Pons (tissue), 1 donor: ENCODE measurements around the gene PCDH19.

Experiments used
- DNase-seq: peaks from one replicate; pipeline ENCODE4 v3.0.0-alpha.2; 2016; ENCODE audit warnings: low spot score

Gene PCDH19

DNA sequence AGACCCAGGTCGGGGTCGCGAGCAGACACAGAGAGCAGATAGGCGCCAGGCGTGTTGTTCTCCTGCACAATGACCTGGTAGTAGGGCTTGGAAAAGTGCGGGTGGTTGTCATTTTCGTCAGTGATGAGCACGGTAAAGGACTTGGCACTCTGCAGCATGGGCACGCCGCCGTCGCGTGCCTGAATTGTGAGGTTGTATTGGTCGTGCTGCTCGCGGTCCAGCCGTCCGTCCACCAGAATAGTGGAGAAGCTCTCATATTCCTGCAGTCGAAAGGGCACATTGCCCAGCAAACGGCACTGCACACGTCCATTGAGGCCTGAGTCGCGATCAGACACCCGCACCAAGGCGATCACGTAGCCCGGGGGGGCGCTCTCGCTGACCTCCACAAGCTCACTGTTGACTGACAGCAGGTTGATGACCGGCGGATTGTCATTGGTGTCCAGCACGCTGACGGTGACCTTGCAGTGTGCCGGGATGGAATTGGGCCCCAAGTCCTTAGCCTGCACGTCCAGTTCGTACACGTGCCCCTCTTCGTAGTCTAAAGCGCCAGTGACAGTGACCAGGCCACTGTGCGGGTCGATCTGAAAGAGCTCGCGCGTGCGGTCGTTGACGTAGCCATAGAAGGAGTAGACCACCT, 2.8 kb downstream of the PCDH19 start:
- DNase-seq, result no peak

DNA sequence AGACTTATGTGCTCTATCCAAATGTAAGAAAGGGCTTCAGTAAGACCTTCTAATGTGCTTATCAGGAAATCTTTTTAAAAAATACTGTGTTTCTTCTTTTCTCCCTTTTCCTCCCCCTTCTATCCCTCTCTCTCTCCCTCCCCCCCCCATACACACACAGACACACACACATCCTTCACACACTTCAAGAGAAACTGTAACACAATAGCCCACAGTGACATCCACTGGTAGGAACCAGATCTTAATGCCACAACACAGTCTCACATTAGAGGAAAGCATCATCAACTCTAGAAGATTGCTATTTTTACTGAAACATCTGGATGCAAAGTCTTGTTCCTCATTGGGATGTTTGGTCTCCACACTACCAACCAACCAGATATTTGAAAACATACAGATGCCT, 4.6 kb downstream of the PCDH19 start:
- no peak for DNase-seq

GRCh38 chrX:100404851-100405250, 5.2 kb downstream of the PCDH19 start:
- DNase-seq, result no peak

- no peak for DNase-seq
Measured at GRCh38 chrX:100395781-100396180, 14.3 kb downstream of the PCDH19 start.

DNA sequence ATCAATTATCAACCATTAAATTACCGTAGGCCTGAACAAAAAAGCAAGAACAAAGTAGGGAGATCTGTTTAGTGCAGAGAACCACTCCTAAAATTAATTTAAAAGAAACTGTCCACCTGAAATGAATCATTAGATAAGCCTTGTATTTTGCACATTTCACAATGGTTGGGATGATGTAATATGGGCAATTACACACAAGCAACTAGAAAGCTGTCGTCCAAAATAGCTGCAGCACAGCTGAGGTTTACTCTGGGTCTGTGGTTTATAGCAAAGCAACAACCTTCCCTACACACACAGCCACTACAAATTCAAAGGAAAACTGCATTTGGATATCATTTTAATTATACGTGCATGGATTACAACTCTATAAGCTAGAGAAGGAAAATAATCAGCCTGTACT, 28.5 kb downstream of the PCDH19 start:
- DNase-seq, result no peak

- peak; percentile 17 for DNase-seq
Measured at GRCh38 chrX:100379388-100379986, 30.6 kb downstream of the PCDH19 start.

DNA sequence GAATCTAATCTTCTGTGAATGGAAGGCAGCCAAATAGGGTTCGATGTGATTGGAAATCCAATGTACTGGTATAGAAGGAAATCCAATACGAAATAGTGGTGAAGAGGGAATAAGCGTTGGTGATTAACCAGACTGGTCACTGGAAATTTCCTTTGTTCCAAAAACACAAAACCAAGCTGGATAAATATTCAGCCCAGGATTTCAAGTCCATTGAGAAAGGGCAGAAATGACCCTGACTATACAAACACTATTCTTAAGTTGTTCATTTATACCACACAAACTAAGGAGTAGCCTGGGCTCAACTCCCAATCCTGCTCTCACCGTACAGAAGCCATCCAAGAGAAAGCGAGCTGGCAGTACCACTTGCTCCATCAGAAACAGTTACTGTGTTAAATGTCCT, 32.2 kb downstream of the PCDH19 start:
- no peak for DNase-seq

DNA sequence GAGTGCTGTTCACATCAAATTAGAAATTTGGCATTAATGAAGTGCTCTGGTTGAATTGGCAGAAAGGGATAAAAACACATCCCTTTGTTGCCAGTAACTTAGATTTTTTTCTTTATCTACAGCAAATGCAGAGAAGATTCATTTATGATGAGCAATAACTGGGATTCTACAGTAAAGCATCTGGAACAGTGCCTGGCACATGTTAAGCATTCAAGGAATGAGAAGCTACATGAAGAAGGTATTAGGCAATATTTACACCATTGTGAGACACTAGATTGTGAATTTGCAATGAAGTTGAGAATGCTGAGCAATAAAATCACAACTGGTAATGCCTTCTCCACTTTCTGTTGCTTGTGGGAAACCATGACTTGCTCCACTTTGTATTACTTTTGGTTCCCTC, 33.5 kb downstream of the PCDH19 start:
- no peak for DNase-seq

GRCh38 chrX:100373673-100374072, 36.4 kb downstream of the PCDH19 start:
- DNase-seq, result no peak

- peak; percentile 5 for DNase-seq
Measured at GRCh38 chrX:100368167-100368566, 41.9 kb downstream of the PCDH19 start.

DNA sequence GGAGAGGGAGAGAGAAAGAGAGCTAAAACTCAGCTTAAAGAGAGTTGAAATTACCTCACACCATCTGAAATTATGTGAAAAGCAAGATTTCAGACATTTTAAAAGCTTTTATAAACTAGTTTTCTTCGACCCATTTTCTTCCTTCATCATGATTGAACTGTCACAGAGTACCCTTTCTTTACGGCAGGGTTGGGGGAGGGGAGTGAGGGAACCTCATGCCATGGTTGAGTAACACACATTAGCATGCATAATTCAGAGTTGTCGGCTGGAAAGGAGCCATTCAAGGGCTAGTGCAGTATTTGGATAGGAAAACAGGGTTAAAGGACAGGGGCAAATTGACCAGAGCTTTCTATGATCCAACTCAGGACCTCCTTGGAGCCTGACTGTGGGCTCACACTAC, 46.2 kb downstream of the PCDH19 start:
- no peak for DNase-seq

- DNase-seq, result no peak
Measured at GRCh38 chrX:100358766-100359165, 51.3 kb downstream of the PCDH19 start.

GRCh38 chrX:100356351-100356896, 53.6 kb downstream of the PCDH19 start:
- DNase-seq, result no peak

- no peak for DNase-seq
Measured at GRCh38 chrX:100355680-100356079, 54.4 kb downstream of the PCDH19 start.

DNA sequence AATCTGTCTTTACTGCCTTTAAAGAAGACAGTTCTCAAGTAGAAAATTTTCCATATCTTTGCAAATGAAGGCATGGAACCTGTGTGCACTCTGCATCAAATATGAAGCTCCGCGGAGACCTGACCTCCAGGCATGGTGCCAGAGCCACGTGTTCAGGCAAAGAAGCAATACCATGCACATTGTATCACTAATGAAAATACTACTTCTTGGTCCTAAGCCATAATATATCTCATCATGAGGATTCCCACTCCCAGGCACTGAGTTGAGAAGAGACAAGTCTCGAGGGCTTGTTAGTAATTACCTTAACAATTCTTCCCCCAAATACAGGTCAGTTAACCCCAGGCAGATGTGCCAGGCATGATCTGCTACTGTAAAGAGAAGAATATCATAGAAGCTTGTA, 56.7 kb downstream of the PCDH19 start:
- no peak for DNase-seq

GRCh38 chrX:100350704-100351489, 59.2 kb downstream of the PCDH19 start:
- DNase-seq, result no peak

DNA sequence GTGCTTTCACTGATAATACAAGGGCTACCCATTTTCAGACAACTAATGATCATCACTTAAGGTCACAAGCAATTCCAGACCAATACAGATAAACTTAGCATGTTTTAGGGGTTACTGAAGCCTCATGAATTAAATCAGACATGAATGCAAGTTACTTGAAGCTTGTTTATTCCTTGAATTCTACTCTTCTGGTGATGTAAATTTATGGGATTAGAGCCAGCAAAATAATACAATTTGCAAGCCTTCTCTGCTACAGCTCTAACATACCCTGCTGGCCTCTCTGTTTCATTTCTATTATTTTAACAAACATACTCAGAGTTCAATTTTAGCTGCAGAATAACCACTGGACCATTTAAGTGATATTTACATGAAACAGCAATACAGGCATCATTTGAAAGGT, 60.7 kb downstream of the PCDH19 start:
- DNase-seq, result no peak

DNA sequence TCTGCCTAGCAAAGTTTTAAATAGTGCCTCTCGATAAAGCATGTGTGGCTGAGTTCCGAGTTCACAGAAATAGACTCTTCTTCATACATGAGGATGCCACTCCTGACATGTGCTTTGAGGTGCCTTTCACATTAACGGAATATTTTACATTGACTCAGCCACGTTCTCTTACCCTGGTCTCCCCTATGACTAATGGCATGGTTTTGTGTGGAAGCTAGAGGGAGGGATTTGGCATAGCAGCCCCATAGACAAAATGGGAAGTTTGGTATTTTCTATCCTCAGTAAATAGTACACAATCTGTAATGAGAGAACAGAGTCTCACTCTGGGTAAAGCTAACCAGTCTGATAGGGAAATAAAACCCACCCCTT, 68.9 kb downstream of the PCDH19 start:
- no peak for DNase-seq

GRCh38 chrX:100340491-100341141, 69.5 kb downstream of the PCDH19 start:
- DNase-seq, result no peak

DNA sequence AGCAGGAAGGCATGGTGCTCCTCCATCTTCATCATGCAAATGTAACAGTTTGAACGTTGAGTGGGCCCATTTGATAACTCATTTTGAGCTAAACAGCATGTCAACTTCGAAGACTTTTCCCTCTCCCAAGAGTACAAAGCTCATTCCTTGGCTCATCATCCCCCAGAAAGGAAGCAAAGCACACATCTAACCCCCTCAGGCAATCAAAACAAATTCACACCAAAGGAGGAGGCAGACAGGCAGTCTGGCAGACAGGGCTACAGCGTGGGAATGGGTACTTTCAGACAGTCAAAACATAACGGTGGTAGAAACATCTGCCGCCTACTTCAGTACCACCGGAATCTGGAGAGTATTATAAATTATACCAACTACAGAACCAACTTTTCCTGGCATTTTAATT, 81.7 kb downstream of the PCDH19 start:
- DNase-seq, result no peak

GRCh38 chrX:100319716-100320115, 90.4 kb downstream of the PCDH19 start:
- DNase-seq, result no peak

DNA sequence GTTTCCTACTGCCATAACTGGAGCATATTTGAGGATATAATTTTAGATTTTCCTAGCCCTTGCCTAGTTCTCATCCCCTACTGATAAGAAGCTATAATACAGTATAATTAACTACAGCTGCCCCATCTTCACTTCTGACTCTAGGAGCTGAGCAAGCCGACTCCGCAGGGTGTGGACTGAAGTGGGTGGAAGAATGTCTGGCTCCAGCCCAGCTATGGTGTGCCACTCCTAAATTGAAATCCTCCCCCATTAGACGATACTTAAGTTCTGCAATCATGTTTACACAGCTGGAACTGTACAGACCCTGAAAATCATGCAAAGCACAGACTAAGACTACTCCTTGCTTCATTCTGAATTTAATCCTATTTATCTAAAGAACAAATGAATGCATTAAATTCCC, 93.1 kb downstream of the PCDH19 start:
- no peak for DNase-seq

GRCh38 chrX:100315566-100315965, 94.5 kb downstream of the PCDH19 start:
- no peak for DNase-seq
